CD4-positive, CD25-positive, alpha-beta regulatory T cell (primary cell): ENCODE measurements around the gene CDK5R2. TPM values are rescaled to one million over a fixed set of nuclear protein-coding genes. Genes with fewer than 3 reads are reported as not detected.
A peak's percentile ranks its signal among the peaks of the same experiment; 100 is the strongest.

Source experiments
- ATAC-seq, 2 donors: fragments of 150-1000 bp; cut with Tn5 transposase; one replicate each; pipeline ENCODE4 v1.10.0; 2021; ENCODE audit warnings: low read depth in 2 of 2, moderate number of reproducible peaks in 2 of 2, moderate library complexity in 1 of 2
- DNase-seq, 3 donors: peaks; one replicate each; pipeline versions ENCODE4 v3.0.0 to v3.0.0-alpha.2; 2012 to 2022; ENCODE audit warnings: mixed read lengths in 1 of 3
- H3K27ac ChIP-seq: one replicate; pipeline ENCODE4 v1.7.0; 2013; ENCODE audit warnings: mild to moderate bottlenecking, low read length; ENCODE audit not compliant: insufficient read depth, poor library complexity, severe bottlenecking
- H3K27me3 ChIP-seq: one replicate; pipeline ENCODE4 v1.7.0; 2013; ENCODE audit warnings: low read length; ENCODE audit not compliant: control insufficient read depth, insufficient read depth
- H3K36me3 ChIP-seq: one replicate; pipeline ENCODE4 v1.7.0; 2013; ENCODE audit warnings: mild to moderate bottlenecking, low read length, moderate library complexity; ENCODE audit not compliant: control insufficient read depth, insufficient read depth
- H3K4me1 ChIP-seq: 2 replicates; pipeline ENCODE4 v1.7.0; 2013; ENCODE audit warnings: mild to moderate bottlenecking, low read length; ENCODE audit not compliant: insufficient read depth, control insufficient read depth, poor library complexity, severe bottlenecking
- H3K4me3 ChIP-seq: one replicate; pipeline ENCODE4 v1.7.0; 2013; ENCODE audit warnings: low read depth, mild to moderate bottlenecking, low read length, moderate library complexity
- H3K9me3 ChIP-seq, 2 experiments: 1 replicate in 1 of 2; 2 replicates in 1 of 2; pipeline ENCODE4 v1.7.0; 2013; ENCODE audit warnings: low read length in 2 of 2, mild to moderate bottlenecking in 1 of 2, moderate library complexity in 1 of 2; ENCODE audit not compliant: control insufficient read depth in 2 of 2
- H3K27ac Mint-ChIP-seq, 3 donors: one replicate each; pipeline ENCODE4 v1.8.0; 2020 to 2022; ENCODE audit warnings: mild to moderate bottlenecking in 3 of 3, mixed read lengths in 3 of 3, moderate library complexity in 2 of 3
- H3K27me3 Mint-ChIP-seq: one replicate; pipeline ENCODE4 v1.8.0; 2022; ENCODE audit warnings: mild to moderate bottlenecking, mixed read lengths
- H3K36me3 Mint-ChIP-seq: one replicate; pipeline ENCODE4 v1.8.0; 2020; ENCODE audit warnings: mixed read lengths
- H3K4me1 Mint-ChIP-seq, 4 donors: one replicate each; pipeline ENCODE4 v1.8.0; 2020 to 2022; ENCODE audit warnings: mixed read lengths in 4 of 4, mild to moderate bottlenecking in 1 of 4
- H3K4me3 Mint-ChIP-seq, 4 donors: one replicate each; pipeline ENCODE4 v1.8.0; 2020 to 2022; ENCODE audit warnings: mild to moderate bottlenecking in 4 of 4, mixed read lengths in 4 of 4, moderate library complexity in 3 of 4
- H3K9me3 Mint-ChIP-seq, 7 donors: one replicate each; pipeline ENCODE4 v1.8.0; 2020 to 2022; ENCODE audit warnings: mixed read lengths in 7 of 7, mild to moderate bottlenecking in 3 of 7, moderate library complexity in 2 of 7
- polyA plus RNA-seq, 4 donors: library from polyadenylated mRNA; unstranded; fragments of 300-500 nt; fragmentation: Illumina TruSeq; gene quantifications; one replicate each; pipeline ENCODE4 v1.2.3, GENCODE V29; 2021
- total RNA-seq: library from RNA; stranded (reverse); gene quantifications from one replicate; pipeline ENCODE4 v1.2.3, GENCODE V29; 2022

CDK5R2 gene
- total and polyA plus RNA-seq, 5 donors from 2014 or later, result not detected

- DNase-seq (no peak), ATAC-seq (no peak)
- H3K9me3 ChIP-seq, result no peaks in the 10 kb centered on the region
- peaks cover 30% of the 10 kb centered on the region for H3K27me3 ChIP-seq
- peaks cover 23% of the 10 kb centered on the region for H3K4me1 ChIP-seq
- H3K9me3 Mint-ChIP-seq, result peaks cover 0 to 9% (median 0%) of the 10 kb centered on the region in 7 donors
- peaks cover 78% of the 10 kb centered on the region for H3K27me3 Mint-ChIP-seq
- H3K27ac Mint-ChIP-seq, result no peak overlapping the region
- no peak overlapping the region for H3K4me3 Mint-ChIP-seq
- H3K36me3 Mint-ChIP-seq, result no peaks in the 10 kb centered on the region
- peaks cover 0 to 20% (median 5%) of the 10 kb centered on the region in 4 donors for H3K4me1 Mint-ChIP-seq
- no peaks in the 10 kb centered on the region for H3K36me3 ChIP-seq
- H3K27ac ChIP-seq, result no peak overlapping the region
- H3K4me3 ChIP-seq, result no peak overlapping the region
These were observed 4.1 kb downstream of the CDK5R2 start for GRCh38 chr2:218963601-218964000.

- no peaks in the 10 kb centered on the region for H3K36me3 ChIP-seq
- H3K27me3 Mint-ChIP-seq, result peaks cover 73% of the 10 kb centered on the region
- no peaks in the 10 kb centered on the region for H3K36me3 Mint-ChIP-seq
- peaks cover 0 to 17% (median 4%) of the 10 kb centered on the region in 4 donors for H3K4me1 Mint-ChIP-seq
- H3K9me3 ChIP-seq, result no peaks in the 10 kb centered on the region
- H3K4me1 ChIP-seq, result peaks cover 20% of the 10 kb centered on the region
- H3K27me3 ChIP-seq, result peaks cover 30% of the 10 kb centered on the region
- H3K27ac Mint-ChIP-seq, result no peak overlapping the region
- no peak overlapping the region for H3K4me3 ChIP-seq
- DNase-seq (no peak), ATAC-seq (no peak)
- no peak overlapping the region for H3K4me3 Mint-ChIP-seq
- no peak overlapping the region for H3K27ac ChIP-seq
- peaks cover 0 to 9% (median 0%) of the 10 kb centered on the region in 7 donors for H3K9me3 Mint-ChIP-seq
These were observed 4.7 kb downstream of the CDK5R2 start for GRCh38 chr2:218964041-218964771.

- Mint-ChIP-seq H3K4me1 (no peaks in the 10 kb centered on the region), H3K9me3 (no peaks in the 10 kb centered on the region), H3K4me3 (no peak overlapping the region), H3K27ac (no peak overlapping the region), H3K36me3 (no peaks in the 10 kb centered on the region), H3K27me3 (peaks cover 65% of the 10 kb centered on the region)
- ATAC-seq (no peak), DNase-seq (no peak)
- Histone ChIP-seq H3K27me3 (peaks cover 14% of the 10 kb centered on the region), H3K27ac (no peak overlapping the region), H3K9me3 (no peaks in the 10 kb centered on the region), H3K36me3 (no peaks in the 10 kb centered on the region), H3K4me3 (no peak overlapping the region), H3K4me1 (no peaks in the 10 kb centered on the region)
These were observed 11.4 kb downstream of the CDK5R2 start for GRCh38 chr2:218970894-218971293.

- H3K36me3 Mint-ChIP-seq, result no peaks in the 10 kb centered on the region
- Histone ChIP-seq H3K27me3 (peaks cover 31% of the 10 kb centered on the region), H3K4me1 (peaks cover 7% of the 10 kb centered on the region), H3K9me3 (no peaks in the 10 kb centered on the region), H3K4me3 (no peak overlapping the region), H3K36me3 (no peaks in the 10 kb centered on the region), H3K27ac (no peak overlapping the region)
- H3K27me3 Mint-ChIP-seq, result peaks cover 70% of the 10 kb centered on the region
- no peak overlapping the region for H3K27ac Mint-ChIP-seq
- peaks cover 0 to 10% (median 3%) of the 10 kb centered on the region in 4 donors for H3K4me1 Mint-ChIP-seq
- no peaks in the 10 kb centered on the region for H3K9me3 Mint-ChIP-seq
- no peak for ATAC-seq
- DNase-seq, result no peak
- H3K4me3 Mint-ChIP-seq, result no peak overlapping the region
These were observed 15.8 kb downstream of the CDK5R2 start for GRCh38 chr2:218975060-218975777.

- Mint-ChIP-seq H3K4me1 (peaks cover 3 to 34% (median 18%) of the 10 kb centered on the region in 4 donors), H3K36me3 (no peaks in the 10 kb centered on the region), H3K27me3 (peaks cover 77% of the 10 kb centered on the region), H3K9me3 (peaks cover 0 to 2% (median 0%) of the 10 kb centered on the region in 7 donors), H3K4me3 (peak overlapping the region; percentile 32 to 88 (median 80)), H3K27ac (peak overlapping the region in 1 of 3 donors; percentile 43)
- no peaks in the 10 kb centered on the region for H3K9me3 ChIP-seq
- H3K4me1 ChIP-seq, result peaks cover 38% of the 10 kb centered on the region
- ATAC-seq, result peak; percentile 79 to 89
- H3K27ac ChIP-seq, result no peak overlapping the region
- no peak overlapping the region for H3K4me3 ChIP-seq
- H3K27me3 ChIP-seq, result peaks cover 33% of the 10 kb centered on the region
- peak; percentile 70 to 85 (median 82) for DNase-seq
- H3K36me3 ChIP-seq, result no peaks in the 10 kb centered on the region
These were observed 20.6 kb downstream of the CDK5R2 start for GRCh38 chr2:218979846-218980734.

- no peak for DNase-seq
- H3K27ac Mint-ChIP-seq, result no peak overlapping the region
- Histone ChIP-seq H3K4me1 (peaks cover 38% of the 10 kb centered on the region), H3K36me3 (no peaks in the 10 kb centered on the region), H3K27ac (no peak overlapping the region), H3K9me3 (no peaks in the 10 kb centered on the region), H3K27me3 (peaks cover 29% of the 10 kb centered on the region), H3K4me3 (peak overlapping the region; percentile 48)
- no peak for ATAC-seq
- peak overlapping the region; percentile 80 to 90 (median 84) for H3K4me3 Mint-ChIP-seq
- no peaks in the 10 kb centered on the region for H3K36me3 Mint-ChIP-seq
- H3K4me1 Mint-ChIP-seq, result peaks cover 3 to 38% (median 18%) of the 10 kb centered on the region in 4 donors
- peaks cover 0 to 2% (median 0%) of the 10 kb centered on the region in 7 donors for H3K9me3 Mint-ChIP-seq
- peaks cover 75% of the 10 kb centered on the region for H3K27me3 Mint-ChIP-seq
These were observed 21.4 kb downstream of the CDK5R2 start for GRCh38 chr2:218980735-218981389.

- Histone ChIP-seq H3K4me3 (peak overlapping the region; percentile 48), H3K27ac (no peak overlapping the region), H3K27me3 (peaks cover 27% of the 10 kb centered on the region), H3K36me3 (no peaks in the 10 kb centered on the region), H3K9me3 (no peaks in the 10 kb centered on the region), H3K4me1 (peaks cover 38% of the 10 kb centered on the region)
- ATAC-seq (no peak), DNase-seq (no peak)
- H3K27me3 Mint-ChIP-seq, result peaks cover 75% of the 10 kb centered on the region
- peaks cover 0 to 3% (median 0%) of the 10 kb centered on the region in 7 donors for H3K9me3 Mint-ChIP-seq
- peak overlapping the region; percentile 80 to 90 (median 84) for H3K4me3 Mint-ChIP-seq
- peaks cover 3 to 39% (median 18%) of the 10 kb centered on the region in 4 donors for H3K4me1 Mint-ChIP-seq
- no peaks in the 10 kb centered on the region for H3K36me3 Mint-ChIP-seq
- H3K27ac Mint-ChIP-seq, result no peak overlapping the region
These were observed 22.0 kb downstream of the CDK5R2 start for GRCh38 chr2:218981390-218981880.
